Measurements from ENCODE around the gene SIRT5. TPM values are rescaled to one million over a fixed set of nuclear protein-coding genes. Genes with fewer than 3 reads are reported as not detected.

Gene SIRT5
- total RNA-seq, 1 experiment from 2014 or later, result 7.6 TPM

DNA sequence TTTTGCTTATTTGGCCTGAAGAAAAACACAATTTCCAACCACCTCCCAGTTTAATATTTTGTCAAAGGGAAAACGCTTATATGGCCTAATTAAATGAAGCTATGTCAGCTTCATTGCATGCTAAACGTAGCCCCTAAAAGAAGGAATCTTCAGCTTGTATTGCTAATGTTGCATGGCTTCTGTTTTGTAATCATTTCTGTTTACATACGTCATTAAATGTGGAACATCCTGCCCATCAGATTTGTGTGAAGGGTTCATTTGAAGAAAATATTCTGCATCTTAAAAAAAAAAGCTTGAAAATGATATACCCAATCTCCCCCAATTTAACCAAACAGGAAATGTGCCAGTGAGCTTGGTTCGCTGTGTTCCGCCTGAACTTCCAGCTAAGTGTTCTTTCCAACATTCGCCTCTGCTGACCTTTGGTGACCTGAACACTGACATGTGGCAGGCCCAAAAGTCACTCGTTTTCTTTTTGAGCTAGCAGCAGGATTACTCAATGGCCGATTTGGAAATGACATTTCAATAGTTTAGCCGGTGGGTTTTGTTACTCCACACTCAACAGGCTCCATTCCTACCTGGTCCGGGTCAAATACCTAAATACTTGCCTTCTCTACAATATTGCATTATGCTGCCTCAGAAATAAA is 12.7 kb upstream of the SIRT5 start:
- H3K4me3 ChIP-seq (ENCODE audit: low read depth, low read length, poor library complexity, severe bottlenecking), result no peak overlapping the region
- no peaks in the 10 kb centered on the region for H3K36me3 ChIP-seq (ENCODE audit: insufficient read depth, low read length, poor library complexity, severe bottlenecking)
- TF ChIP-seq, protein P1, sequence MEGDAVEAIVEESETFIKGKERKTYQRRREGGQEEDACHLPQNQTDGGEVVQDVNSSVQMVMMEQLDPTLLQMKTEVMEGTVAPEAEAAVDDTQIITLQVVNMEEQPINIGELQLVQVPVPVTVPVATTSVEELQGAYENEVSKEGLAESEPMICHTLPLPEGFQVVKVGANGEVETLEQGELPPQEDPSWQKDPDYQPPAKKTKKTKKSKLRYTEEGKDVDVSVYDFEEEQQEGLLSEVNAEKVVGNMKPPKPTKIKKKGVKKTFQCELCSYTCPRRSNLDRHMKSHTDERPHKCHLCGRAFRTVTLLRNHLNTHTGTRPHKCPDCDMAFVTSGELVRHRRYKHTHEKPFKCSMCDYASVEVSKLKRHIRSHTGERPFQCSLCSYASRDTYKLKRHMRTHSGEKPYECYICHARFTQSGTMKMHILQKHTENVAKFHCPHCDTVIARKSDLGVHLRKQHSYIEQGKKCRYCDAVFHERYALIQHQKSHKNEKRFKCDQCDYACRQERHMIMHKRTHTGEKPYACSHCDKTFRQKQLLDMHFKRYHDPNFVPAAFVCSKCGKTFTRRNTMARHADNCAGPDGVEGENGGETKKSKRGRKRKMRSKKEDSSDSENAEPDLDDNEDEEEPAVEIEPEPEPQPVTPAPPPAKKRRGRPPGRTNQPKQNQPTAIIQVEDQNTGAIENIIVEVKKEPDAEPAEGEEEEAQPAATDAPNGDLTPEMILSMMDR (conservative IDR thresholded peaks at IDR 0.05; ENCODE audit: low read depth, low read length), result no peak
- TF ChIP-seq EZH2 (IDR thresholded peaks at IDR 0.05; ENCODE audit: borderline replicate concordance, low read depth, low read length, poor library complexity, severe bottlenecking), result no peak
- no peak for DNase-seq (ENCODE audit: low spot score)
- H3K27ac ChIP-seq (ENCODE audit: low read depth, low read length, poor library complexity, severe bottlenecking), result no peak overlapping the region
- intact Hi-C loops (cut with micrococcal nuclease; ENCODE audit: unreplicated experiment), result no loop called here
- ChIA-PET POLR2A (ENCODE audit: low non-redundant PET) (no interaction called here), CTCF (interaction anchor here (2.4 kb wide), 1 partner anchor 13 kb away, joined by 9 read pairs; the partner anchor contains the start of gene SIRT5)
- no TSS peak for BruUV-seq (replicated peaks)
- no peaks in the 10 kb centered on the region for H3K9me3 ChIP-seq (ENCODE audit: low read depth, low read length, poor library complexity, severe bottlenecking)
- no peaks in the 10 kb centered on the region for H3K4me1 ChIP-seq (ENCODE audit: insufficient read depth, low read length, poor library complexity, severe bottlenecking)
- H3K27me3 ChIP-seq (replicated peaks; ENCODE audit: insufficient read depth, low read depth, low read length, poor library complexity), result no peaks in the 10 kb centered on the region

DNA sequence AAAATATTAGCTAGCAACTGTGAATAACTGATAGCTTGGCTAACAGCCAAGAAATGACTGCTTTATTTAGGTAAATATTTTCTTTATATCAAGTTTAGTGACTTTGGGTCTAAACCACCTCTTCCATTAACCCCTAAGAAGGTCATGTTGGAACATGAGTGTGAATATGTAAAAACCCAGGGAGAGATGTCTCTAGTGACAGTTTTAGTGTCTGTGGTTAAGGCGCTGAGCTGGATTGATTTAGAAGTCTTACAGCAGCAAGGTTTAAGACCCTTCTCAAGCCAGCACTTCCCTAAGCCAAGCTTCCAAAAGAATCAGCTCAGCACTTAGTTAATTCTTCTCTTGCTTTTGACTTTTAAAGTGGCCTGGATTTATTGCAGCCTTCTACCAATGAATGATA is 11.4 kb upstream of the SIRT5 start:
- Histone ChIP-seq H3K9me3 (ENCODE audit: low read depth, low read length, poor library complexity, severe bottlenecking) (no peaks in the 10 kb centered on the region), H3K4me1 (ENCODE audit: insufficient read depth, low read length, poor library complexity, severe bottlenecking) (no peaks in the 10 kb centered on the region), H3K27ac (ENCODE audit: low read depth, low read length, poor library complexity, severe bottlenecking) (no peak overlapping the region), H3K36me3 (ENCODE audit: insufficient read depth, low read length, poor library complexity, severe bottlenecking) (no peaks in the 10 kb centered on the region), H3K27me3 (replicated peaks; ENCODE audit: insufficient read depth, low read depth, low read length, poor library complexity) (no peaks in the 10 kb centered on the region), H3K4me3 (ENCODE audit: low read depth, low read length, poor library complexity, severe bottlenecking) (no peak overlapping the region)
- intact Hi-C loops (cut with micrococcal nuclease; ENCODE audit: unreplicated experiment), result no loop called here
- TF ChIP-seq, protein P1 (conservative IDR thresholded peaks at IDR 0.05; ENCODE audit: low read depth, low read length), result no peak
- TF ChIP-seq EZH2 (IDR thresholded peaks at IDR 0.05; ENCODE audit: borderline replicate concordance, low read depth, low read length, poor library complexity, severe bottlenecking), result no peak
- POLR2A ChIA-PET (ENCODE audit: low non-redundant PET), result no interaction called here
- CTCF ChIA-PET, result interaction anchor here (2.4 kb wide), 1 partner anchor 12 kb away, joined by 9 read pairs; the partner anchor contains the start of gene SIRT5
- DNase-seq (ENCODE audit: low spot score), result no peak
- BruUV-seq (replicated peaks), result no TSS peak

GRCh38 chr6:13565921-13566320 is 8.5 kb upstream of the SIRT5 start:
- Histone ChIP-seq H3K4me3 (ENCODE audit: low read depth, low read length, poor library complexity, severe bottlenecking) (no peak overlapping the region), H3K27ac (ENCODE audit: low read depth, low read length, poor library complexity, severe bottlenecking) (no peak overlapping the region), H3K9me3 (ENCODE audit: low read depth, low read length, poor library complexity, severe bottlenecking) (no peaks in the 10 kb centered on the region), H3K27me3 (replicated peaks; ENCODE audit: insufficient read depth, low read depth, low read length, poor library complexity) (no peaks in the 10 kb centered on the region), H3K4me1 (ENCODE audit: insufficient read depth, low read length, poor library complexity, severe bottlenecking) (no peaks in the 10 kb centered on the region), H3K36me3 (ENCODE audit: insufficient read depth, low read length, poor library complexity, severe bottlenecking) (no peaks in the 10 kb centered on the region)
- POLR2A ChIA-PET (ENCODE audit: low non-redundant PET), result no interaction called here
- TF ChIP-seq EZH2 (IDR thresholded peaks at IDR 0.05; ENCODE audit: borderline replicate concordance, low read depth, low read length, poor library complexity, severe bottlenecking), result no peak
- CTCF ChIA-PET, result no interaction called here
- no peak for DNase-seq (ENCODE audit: low spot score)
- BruUV-seq (replicated peaks), result no TSS peak
- intact Hi-C loops (cut with micrococcal nuclease; ENCODE audit: unreplicated experiment), result no loop called here

GRCh38 chr6:13566500-13566899 is 7.9 kb upstream of the SIRT5 start:
- POLR2A ChIA-PET (ENCODE audit: low non-redundant PET), result no interaction called here
- H3K27ac ChIP-seq (ENCODE audit: low read depth, low read length, poor library complexity, severe bottlenecking), result no peak overlapping the region
- intact Hi-C loops (cut with micrococcal nuclease; ENCODE audit: unreplicated experiment), result no loop called here
- no TSS peak for BruUV-seq (replicated peaks)
- TF ChIP-seq, protein P1 (conservative IDR thresholded peaks at IDR 0.05; ENCODE audit: low read depth, low read length), result no peak
- H3K36me3 ChIP-seq (ENCODE audit: insufficient read depth, low read length, poor library complexity, severe bottlenecking), result no peaks in the 10 kb centered on the region
- DNase-seq (ENCODE audit: low spot score), result no peak
- H3K27me3 ChIP-seq (replicated peaks; ENCODE audit: insufficient read depth, low read depth, low read length, poor library complexity), result no peaks in the 10 kb centered on the region
- no peaks in the 10 kb centered on the region for H3K9me3 ChIP-seq (ENCODE audit: low read depth, low read length, poor library complexity, severe bottlenecking)
- CTCF ChIA-PET, result no interaction called here
- H3K4me1 ChIP-seq (ENCODE audit: insufficient read depth, low read length, poor library complexity, severe bottlenecking), result no peaks in the 10 kb centered on the region
- no peak overlapping the region for H3K4me3 ChIP-seq (ENCODE audit: low read depth, low read length, poor library complexity, severe bottlenecking)
